NOMO-1 (cell line): ENCODE results near the gene SLC5A5.
A peak's percentile ranks its signal among the peaks of the same experiment; 100 is the strongest.

ENCODE experiments used
- DNase-seq, 2 experiments: peaks; one replicate each; lab custom pipeline; 2025; ENCODE audit not compliant: unreplicated experiment in 2 of 2; lab: John Stamatoyannopoulos, UW

The SLC5A5 gene

DNA sequence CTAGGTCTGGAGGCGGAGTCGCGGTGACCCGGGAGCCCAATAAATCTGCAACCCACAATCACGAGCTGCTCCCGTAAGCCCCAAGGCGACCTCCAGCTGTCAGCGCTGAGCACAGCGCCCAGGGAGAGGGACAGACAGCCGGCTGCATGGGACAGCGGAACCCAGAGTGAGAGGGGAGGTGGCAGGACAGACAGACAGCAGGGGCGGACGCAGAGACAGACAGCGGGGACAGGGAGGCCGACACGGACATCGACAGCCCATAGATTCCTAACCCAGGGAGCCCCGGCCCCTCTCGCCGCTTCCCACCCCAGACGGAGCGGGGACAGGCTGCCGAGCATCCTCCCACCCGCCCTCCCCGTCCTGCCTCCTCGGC is at the start of gene SLC5A5:
Gene SLC5A5, plus strand, starts transcription at position 68 of the 373 bp plus-strand sequence. CDS start 375 bp downstream, outside the sequence.
- peak; percentile 31 to 46 for DNase-seq

DNA sequence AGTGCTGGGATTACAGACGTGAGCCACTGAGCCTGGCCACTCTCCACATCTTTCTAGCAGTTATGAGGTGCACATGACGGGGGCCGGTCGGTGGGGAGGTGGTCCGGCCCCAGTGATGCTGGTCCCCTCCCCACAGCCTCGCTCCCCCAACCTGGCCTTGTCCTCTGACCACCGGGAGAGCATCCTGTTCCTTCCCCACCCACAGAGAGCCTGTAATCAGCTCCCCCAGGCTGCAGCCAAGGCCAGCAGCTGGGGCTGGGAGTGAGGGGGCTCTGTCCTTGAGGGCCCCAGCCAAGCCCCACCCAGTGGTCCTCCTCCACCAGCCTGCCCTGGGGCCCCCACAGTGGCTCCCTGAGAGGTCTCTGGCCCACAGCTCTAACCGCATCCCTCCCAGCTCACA is 47.4 kb upstream of the SLC5A5 start:
- DNase-seq, result no peak

DNA sequence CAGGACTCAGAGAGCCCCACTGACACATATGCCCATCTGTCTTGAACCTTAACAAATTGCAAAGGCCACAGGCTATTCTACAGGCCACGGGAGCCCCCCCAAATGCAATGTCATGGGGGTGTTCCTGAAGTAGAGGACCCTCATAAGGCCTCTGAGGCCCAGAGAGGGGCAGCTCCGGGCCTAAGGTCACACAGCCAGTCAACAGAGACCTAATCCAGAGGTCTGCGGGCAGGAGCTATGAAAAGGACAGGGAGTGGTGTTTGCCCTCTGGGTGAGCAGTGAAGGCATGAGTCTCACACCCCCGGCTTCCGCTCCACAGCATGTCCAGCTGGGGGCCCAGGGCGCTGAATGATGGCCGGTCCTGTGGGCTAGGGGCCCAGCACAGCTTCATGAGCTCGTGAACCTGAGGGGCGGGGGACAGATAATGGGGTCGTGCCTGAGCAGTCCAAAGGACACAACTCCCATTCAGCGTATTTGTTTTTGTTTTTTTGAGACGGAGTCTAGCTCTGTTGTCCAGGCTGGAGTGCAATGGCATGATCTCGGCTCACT is 45.2 kb upstream of the SLC5A5 start:
- no peak for DNase-seq

DNA sequence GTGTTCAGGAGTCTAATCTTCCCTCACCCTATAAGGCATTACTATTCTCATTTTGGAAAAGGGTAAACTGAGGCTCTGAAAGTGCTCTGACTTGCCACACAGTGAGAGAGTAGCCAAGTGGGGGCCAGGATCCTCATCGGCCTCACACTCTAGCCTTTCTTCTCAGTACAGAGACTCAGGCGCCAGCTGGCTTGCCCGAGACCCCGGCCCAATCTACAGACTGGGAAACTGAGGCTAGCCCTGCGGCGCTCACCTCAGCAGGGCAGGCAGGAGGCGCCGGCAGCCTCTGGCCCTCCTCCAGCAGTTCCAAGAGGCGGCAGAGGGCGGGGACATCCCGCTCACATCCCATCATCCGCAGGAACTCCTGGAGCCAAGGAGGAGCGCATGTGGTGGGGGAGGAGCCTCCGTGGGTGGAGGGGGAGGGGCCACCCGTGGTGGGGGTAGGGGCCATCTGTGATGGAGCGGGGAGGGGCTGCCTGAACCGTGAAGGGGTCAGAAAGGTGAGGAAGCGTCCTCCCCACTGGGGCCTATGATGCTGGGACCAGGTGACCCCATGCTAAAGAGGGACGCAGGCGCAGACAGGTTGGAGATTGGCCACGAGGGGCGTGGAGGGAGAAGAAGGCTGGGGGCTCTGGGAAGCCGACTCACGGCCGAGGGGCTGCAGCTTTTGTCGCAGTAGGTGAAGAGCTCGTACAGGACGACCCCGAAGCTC is 41.7 kb upstream of the SLC5A5 start:
- no peak for DNase-seq

DNA sequence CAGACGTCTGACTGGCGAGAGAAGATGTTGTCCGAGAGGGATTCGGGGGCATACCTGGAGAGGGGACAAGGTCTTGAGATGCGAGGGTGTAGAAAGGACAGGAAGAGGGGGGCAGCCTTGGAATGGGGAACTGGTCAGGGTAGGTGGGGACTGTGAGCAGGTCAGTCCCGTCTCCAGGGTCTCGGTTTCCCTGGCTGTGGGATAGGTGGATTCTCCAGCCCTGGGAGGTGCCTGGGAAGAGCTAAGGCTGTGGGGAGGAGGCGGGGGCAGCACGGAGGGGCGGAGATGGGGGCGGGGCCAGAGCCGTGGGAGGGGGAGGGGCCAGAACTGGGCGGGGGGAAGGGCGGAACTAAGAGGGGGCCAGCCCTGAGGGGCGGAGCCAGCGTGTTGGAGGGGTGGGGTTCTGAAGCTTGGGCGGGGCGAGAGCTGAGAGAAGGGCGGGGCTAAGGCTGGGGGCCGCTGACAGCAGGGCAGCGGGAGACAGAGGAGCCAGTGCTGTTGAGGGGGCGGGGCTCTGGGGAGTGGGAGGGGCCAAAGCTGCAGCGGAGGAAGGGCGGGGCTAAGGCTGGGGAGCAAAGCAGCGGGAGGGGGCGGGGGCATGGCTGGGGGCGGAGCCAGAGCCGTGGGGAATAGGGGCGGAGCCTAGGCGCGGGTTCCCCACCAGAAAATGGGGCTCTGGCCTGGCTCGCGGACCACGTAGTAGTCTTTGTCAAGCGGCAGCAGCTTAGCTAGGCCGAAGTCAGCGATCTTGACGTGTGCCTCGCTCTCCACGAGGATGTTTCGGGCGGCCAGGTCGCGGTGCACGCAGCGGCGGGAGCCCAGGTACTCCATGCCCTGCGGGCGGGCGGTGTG is 41.0 kb upstream of the SLC5A5 start:
- no peak for DNase-seq

DNA sequence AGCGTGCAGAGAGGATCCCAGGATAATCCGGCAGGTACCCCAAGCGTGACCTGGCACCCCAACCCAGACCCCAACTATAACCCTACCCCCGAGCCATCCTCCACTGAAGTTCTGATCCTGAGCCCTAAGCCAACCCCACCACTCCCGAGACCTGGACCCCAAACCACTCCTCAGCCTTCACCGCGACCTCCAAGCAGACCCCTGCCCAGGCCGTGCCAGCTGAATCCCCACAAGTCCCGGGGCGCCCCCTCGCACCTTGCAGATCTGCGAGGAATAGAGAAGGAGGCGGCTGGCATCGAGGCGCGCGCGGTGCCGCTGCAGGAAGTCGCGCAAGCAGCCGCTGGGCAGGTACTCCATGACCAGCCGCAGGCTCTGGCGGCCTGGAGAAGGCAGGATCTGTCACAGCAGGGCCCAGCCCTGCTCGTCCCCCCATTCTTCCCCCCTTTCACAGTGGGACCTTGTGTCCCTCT is 40.3 kb upstream of the SLC5A5 start:
- DNase-seq, result no peak

DNA sequence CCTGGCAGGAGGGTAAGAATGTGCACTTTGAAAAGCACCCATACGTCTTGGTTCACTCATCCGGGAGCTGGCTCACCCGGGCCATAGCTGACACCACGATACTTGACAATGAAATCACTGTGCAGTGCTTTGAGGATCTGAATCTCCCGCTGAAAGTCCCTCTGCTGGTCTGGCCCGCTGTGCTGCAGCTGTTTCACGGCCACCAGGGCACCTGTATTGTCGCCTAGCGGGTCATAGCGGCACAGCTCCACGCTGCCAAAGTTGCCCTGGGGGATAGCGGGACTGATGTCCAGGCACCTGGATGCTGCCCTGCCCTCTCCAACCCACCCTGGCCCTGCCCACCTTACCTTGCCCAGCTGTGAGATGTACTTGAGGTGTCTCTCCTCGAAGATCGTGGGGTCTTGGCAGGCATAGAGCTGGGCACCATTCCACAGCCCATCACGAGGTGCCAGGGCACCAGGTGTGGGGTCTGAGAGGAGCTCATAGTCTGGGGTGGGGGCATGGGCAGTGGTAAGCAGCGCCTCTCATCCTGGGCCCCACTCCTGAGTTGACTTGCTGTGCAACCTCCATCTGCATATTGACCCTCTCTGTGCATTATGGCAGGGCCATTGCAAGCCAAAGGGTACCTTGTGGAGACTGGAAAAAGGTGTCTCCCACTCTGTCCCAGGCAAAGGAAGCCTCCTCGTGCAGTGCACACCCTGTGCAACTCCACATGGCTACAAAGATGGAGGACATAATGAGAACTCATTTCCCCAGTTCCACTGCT is 39.1 kb upstream of the SLC5A5 start:
- DNase-seq, result no peak

DNA sequence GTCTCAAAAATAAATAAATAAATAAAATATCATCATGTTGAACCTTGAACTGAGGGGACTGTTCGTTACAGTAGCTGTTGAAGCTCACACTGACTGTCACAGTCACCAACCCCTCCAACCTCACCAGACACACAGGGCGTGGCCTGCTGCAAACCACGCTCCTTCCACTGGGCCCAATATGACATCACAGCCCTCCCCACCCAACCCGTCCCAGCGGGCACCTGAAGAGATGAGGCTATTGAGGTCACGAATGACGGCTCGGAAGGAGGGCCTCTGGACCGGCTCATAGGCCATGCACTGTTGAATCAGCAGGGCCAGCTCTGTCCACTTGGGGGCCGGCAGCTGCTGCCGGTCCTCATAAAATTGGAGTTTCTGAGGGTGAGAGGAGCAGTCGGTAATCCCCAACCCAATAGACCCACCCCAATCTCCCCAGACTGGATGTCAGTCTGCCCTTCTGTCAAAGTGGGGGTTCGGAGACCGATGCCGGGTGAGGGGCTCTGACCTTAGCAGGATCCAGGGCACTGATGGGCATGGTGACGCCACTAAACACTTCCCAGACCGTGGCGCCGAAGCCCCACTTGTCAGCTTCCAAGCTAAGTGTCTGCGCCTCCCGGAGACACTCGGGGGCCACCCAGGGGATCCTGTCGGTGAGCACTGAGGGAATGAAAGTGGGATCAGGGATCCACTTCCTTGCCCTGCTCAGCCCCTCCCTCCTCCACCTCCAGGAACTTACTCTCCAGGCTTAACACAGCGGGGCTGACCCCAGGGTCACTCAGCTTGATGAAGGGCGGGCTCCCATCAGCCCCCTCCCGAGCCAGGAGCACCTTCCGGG is 37.2 kb upstream of the SLC5A5 start:
- DNase-seq, result no peak

DNA sequence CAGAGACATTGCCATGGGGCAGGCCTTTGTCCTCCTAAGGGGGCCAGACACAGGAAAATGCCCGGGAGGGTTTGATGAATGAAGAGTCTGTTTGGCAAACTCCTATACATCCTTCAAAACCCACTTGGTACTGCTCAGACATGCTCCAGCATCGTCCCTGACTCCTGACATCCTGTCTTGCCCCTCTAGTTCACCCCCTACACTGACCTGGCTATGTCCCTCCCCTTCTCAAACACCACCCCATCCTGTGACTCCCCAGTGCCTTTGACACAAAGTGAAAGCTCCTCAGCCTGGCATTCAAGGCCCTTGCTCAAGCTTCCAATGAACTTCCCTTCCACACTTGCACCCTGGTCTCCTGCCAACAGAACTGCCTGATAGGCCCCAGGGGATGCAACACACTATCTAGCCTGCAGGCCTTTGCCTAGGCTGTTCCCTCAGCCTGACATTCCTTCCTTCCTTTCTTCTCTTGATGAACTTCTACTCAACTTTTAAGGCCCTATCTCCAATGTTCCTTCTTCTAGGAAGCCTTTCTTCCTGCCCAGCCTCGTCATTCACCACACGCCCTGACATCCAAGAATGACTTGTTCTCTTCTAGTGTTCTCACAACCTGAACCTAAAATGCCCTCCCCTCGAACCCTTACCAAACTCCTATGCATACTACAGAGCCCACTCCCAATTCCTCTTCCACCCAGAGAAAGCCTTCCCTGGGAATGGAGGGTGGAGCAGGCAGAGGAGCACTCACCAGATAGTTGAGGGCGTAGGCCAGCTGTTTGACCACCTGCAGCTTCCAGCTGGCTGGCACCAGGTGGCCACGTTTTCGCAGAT is 36.4 kb upstream of the SLC5A5 start:
- DNase-seq, result no peak

DNA sequence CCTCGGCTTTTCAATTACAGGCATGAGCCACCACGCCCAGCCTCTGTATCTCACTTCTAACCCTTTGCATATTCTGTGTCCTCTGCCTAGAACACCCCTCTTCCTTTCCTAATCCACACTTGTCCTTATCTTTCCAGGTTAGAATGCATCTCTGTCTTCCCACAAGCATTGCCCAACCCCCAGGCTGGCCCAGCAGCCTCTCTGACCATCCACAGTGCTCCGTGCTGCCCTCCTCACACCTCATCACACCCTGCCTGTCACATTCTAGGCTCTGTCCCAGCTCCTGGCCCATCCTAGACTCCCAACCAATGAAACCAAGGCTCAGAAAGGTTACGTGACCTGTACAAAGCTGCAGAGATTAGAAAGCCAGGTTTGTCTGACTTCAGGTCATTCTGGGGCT is 35.2 kb upstream of the SLC5A5 start:
- DNase-seq, result no peak

DNA sequence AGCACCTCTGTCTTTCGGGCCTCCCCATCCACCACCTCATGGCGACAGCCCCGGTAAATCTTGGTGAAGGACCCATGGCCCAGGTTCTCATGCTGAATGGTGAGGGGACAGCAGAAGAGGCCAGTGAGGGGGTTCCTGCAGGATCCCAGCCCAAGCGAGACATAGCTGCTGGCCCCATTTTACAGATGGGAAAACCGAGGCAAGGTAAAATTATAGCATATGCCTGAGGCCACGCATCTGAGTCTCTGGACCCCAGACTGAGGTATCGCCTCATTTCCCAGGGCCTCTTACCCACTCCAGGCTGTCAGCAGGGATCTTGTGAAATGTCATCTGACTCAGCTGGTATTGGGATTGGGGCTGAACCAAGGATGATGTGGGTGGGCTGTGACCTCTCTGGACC is 33.8 kb upstream of the SLC5A5 start:
- no peak for DNase-seq

DNA sequence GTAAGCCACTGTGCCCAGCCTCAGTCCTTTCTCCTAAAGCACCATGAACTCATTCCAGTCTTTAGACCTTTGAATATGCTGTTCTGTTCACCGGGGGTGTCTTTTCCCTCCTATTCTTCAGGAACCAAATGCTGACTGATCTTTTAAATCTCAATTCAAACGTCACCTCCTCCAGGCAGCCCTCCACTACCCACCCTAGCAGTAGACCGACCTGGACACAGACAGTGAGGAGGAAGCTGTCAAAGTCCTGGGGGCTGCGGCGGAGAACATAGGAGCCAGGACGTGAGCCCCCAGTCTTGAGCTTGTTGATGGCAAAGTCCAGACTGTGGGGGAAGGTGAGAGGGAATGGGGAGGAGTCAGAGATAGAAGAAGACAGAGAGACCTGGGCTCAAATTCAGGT is 31.7 kb upstream of the SLC5A5 start:
- DNase-seq, result no peak

DNA sequence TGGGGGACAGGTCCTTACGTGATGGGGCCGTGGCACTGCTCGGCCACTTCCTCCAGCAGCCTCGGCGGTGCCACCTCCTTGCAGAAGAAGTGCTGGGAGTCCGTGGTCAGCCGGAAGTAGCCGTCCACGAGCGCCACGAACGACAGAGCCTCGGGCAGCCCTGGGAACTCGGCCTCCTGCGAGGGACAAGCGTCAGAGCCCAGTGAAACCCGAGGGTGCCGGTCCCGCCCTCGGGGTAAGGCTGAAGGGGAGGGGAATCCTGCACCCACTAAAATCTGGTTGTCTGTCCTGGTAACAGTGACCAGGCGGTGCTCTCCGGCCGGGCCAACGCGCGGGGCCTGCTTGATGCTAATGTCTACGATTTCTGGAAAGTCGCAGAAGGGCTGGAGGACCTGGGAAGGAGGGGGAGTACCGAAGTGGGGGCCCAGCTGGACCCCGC is 30.4 kb upstream of the SLC5A5 start:
- DNase-seq, result no peak

DNA sequence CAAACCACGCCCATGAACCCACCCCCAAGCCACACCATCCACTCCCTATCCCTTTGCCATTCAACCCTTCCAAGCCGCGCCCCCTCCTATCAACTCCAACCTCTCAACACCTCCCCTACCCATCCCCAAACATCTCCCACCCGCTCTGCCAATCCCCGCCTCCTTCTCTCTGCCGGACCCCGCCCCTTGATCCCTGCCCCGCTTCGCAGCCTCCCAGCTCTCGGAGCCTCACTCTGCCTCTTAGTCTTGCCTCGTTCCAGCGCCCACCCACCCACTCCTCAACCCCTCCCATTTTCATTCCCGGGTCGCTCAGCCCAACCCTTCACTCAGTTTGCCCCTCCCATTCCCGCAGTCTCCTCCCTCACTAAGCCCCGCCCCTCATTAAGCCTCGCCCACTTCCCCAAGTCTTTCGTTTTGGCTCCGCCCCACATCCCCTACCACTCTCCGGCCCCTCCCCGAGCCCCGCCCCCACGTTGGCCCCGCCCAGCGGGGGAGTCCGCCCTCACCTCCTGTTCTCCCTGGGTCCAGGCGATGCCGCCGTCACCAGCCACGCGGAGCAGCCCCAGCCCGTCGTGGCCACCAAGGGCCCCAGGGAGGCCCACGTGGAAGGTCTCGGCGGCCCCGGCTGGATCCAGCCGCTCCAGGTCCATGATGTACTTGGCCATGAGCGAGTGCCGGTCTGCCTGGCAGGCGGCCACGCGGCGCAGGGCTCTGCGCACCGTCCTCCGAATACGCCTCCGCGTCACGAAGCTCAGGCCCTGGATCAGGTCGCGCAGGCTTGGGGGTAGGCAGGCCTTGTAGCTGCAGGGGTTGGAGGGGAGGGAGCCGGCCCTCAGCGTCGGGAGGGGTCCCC is 29.7 kb upstream of the SLC5A5 start:
- no peak for DNase-seq

DNA sequence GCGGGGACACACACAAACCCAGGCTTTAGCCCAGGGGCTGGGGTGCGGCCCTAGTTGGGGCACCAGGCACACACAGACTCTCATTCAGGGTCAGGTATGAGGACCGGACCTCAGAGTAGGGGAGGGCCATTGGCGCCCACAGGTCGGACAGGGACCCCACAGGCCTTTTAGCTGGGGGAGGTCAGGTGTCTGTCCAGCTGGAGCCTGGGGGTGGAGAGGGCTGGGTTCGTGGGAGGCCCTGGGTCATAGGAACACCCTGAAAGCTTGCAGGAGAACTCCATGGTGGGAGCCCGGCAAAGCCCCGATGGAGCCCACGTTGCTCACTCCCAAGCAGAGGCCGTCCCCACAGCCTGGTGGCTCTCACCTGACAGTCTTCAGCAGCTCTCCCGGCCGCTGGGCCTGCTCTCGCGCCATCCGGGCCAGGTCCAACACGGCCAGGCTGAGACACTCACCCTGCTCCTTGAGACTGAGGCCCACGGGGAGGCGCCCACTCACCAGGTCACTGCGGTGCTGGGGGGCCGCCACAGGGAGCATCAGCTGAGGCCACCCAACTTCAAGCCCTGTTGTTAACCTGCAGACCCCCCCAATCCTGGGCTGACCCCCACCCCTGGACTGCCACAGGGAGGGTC is 29.0 kb upstream of the SLC5A5 start:
- no peak for DNase-seq

DNA sequence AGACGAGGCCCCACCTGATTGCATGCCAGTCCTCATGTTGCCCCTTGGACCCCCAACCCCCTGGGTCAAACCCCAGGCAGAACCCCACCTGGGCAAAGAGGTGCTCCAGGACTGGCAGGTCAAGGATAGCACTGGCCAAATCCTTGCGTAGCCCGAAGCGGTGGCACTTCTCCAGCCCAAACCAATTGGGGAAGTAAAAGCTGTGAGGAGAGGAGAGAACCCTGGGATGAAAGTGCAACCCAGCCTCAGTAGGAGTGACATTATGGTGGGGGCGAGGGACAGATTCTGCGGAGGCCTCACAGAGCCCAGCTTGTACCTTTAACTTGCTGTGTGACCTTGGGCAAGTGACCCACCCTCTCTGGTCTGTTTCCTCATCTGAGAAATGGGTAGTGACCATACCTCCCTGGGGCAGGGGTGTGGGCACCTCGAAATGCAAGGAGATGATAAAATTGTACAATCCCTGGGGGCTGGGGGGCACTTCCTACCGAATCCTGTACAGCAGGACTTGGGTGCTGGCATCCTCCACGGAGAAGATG is 28.4 kb upstream of the SLC5A5 start:
- no peak for DNase-seq

DNA sequence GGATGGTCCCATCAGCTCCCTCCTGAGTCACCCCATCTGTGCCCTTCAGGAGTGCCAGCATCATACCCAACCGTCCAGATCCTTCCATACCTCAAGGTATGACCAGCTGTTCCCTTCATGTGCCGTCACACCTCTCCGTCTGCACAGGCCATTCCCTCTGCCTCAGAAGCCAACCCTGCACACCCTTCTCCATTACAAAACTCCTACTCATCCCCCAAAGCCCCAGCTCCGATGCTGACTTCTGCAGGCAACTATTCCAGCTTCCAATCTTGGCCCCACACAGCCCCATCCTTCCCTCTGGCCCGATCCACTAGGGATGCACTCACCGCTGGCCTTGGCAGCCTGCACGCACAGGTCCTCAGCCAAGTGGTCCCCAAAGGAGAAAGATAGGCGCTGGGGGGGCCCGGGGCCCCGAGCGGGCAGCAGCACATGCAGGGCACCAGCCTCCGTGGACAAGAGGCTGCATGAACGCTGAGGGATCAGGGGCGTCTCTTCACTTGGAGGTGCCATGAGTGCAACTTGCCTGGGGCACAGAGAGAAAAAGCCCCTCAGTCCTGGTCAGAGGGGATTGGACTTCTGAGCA is 27.7 kb upstream of the SLC5A5 start:
- no peak for DNase-seq
